DND-41 (cell line): ENCODE data around the gene UNC13C.

Experiments used
- EZH2 ChIP-seq: IDR thresholded peaks from 3 replicates; pipeline ENCODE4 v1.6.1; 2012; ENCODE audit warnings: borderline replicate concordance, low read depth, mild to moderate bottlenecking, moderate library complexity, low read length, inconsistent platforms; ENCODE audit not compliant: severe bottlenecking
- TF ChIP-seq, protein P1 (sequence below): IDR thresholded peaks from 2 replicates; pipeline ENCODE4 v1.5.1; 2012; ENCODE audit warnings: borderline replicate concordance, low read length, moderate library complexity, mild to moderate bottlenecking; ENCODE audit not compliant: poor library complexity, severe bottlenecking; ENCODE audit errors: extremely low read depth

DNA sequence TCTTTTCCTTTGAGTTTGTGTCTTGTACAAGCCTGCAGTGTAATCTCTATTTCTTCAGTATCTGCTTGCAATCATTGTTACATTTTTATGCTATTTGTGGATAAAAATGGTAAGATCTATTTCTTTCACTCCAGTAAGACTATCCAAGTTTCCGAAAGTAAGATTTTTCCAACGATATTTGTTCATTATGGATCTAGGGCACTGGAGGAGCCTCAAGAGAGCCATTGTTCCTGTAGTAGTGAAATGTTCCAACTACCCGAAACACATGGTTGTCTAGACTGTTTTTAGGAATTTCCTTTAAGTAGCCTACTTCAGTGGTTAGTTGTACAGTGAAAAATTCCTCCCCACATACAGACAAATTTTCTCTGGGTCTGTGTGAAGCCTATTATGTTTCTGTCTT lies 621.1 kb downstream of the UNC13C start:
- TF ChIP-seq, protein P1, sequence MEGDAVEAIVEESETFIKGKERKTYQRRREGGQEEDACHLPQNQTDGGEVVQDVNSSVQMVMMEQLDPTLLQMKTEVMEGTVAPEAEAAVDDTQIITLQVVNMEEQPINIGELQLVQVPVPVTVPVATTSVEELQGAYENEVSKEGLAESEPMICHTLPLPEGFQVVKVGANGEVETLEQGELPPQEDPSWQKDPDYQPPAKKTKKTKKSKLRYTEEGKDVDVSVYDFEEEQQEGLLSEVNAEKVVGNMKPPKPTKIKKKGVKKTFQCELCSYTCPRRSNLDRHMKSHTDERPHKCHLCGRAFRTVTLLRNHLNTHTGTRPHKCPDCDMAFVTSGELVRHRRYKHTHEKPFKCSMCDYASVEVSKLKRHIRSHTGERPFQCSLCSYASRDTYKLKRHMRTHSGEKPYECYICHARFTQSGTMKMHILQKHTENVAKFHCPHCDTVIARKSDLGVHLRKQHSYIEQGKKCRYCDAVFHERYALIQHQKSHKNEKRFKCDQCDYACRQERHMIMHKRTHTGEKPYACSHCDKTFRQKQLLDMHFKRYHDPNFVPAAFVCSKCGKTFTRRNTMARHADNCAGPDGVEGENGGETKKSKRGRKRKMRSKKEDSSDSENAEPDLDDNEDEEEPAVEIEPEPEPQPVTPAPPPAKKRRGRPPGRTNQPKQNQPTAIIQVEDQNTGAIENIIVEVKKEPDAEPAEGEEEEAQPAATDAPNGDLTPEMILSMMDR, result no peak
- no peak for TF ChIP-seq EZH2
